GM19240 (cell line): Measurements from ENCODE around the gene FHIT.

Experiments
- DNase-seq: peaks from one replicate; pipeline ENCODE4 v3.0.0; 2011; ENCODE audit warnings: low spot score; ENCODE audit not compliant: insufficient read length

Gene FHIT

DNA sequence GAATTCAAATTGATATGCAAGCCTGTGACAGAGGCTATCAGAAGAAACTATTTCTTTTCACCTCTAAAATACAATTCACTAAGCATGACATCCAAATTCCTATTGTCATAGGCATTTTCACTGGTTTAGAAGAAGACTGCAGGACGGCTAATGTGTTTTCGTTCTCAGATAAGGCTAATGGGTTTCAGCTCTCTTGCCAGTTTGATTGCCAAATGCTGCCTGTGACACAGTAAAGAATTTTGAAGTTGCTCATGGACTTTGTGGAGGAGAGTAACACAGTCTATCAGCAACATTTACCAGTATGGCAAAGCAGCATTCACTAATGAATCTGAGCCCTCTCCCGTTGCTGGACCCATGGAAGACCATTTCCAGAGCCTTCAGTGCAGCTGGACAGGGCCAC lies 948.1 kb downstream of the FHIT start:
- no peak for DNase-seq

DNA sequence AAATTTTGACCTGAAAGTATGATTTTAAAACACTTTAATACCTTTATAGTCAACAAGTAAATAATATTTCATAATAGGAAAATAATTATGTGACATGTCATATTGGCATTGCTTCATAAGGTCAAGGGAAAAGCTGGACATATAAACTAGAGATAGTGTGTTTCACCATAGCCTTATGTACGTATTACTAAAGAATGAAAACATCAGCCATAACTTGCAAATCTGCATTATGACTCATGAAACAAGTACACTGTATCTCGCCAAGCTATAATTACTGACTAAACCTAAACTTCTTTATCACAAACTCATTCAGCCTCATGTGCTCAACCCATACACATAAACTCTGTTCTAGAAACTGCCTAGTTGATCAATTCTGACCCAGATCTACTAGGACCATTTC lies 950.1 kb downstream of the FHIT start:
- no peak for DNase-seq

DNA sequence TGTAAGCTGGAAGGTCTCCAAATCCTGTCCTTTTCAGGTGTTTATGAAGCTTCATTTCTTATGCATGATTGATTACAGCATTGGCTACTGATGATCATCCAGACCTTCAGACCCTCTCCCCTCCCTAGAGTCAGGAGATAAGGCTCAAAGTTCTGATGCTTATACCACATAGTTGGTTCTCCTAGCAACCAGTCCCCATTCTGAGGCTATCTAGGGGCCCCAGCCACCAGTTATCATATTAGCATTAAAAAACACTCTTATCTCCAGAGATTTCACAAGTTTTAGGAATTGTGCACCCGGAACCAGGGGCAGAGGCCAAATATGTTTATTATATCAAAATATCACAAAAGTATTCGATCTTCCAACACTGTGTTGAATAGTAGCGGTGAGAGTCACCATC lies 953.1 kb downstream of the FHIT start:
- no peak for DNase-seq

DNA sequence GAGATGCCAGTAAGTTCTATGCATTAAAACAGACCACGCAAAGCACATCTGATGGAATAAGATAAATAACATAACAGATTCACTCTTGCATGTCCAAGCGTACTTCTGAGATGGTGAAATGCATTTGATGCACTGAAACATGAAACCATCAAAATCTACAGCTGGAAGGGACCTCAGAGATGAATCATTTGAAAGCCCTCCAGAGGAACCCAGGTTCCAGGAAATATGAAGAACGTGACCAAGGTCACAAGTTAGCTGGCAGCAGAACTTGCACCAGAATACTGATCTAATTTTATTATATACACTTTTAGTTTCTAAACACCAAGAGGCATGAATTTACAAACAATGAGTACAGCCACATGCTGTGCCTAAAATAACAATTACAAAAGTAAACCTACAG lies 957.1 kb downstream of the FHIT start:
- DNase-seq = no peak

DNA sequence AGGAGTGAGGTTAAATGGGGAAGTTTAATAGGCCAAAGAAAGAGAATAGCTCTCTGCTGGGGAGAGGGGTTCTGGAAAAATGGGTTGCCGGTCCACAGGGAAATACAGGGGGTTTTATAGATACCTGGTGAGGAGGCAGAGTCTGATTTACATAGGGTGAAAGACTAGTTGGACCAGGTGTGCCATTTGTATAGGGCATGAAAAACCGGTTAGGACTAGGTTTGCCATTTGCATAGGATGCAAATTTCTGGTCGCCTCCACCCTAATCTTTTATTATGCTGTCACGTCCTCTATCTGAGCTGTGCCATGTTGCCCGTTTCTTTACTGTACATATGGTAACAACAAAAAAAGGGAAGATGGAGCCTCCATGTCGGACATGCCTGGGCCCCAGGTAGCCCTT lies 960.1 kb downstream of the FHIT start:
- no peak for DNase-seq

DNA sequence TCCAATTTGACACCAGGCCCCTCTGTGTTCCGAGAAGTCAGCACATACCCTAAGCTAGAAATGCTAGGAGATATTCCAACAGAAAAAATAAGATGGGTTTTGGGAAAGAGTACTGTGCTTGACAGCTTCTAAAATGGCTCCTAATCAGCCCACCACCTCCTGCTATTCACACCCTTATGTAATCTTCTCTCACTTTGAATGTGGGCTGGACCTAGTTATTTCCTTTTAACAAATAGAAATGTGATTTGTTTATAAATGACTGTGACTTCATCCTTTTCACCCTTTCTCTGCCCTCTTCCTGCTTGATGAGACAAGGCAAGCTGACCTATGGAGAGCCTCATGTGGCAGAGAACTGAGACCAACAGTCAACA lies 961.1 kb downstream of the FHIT start:
- no peak for DNase-seq

DNA sequence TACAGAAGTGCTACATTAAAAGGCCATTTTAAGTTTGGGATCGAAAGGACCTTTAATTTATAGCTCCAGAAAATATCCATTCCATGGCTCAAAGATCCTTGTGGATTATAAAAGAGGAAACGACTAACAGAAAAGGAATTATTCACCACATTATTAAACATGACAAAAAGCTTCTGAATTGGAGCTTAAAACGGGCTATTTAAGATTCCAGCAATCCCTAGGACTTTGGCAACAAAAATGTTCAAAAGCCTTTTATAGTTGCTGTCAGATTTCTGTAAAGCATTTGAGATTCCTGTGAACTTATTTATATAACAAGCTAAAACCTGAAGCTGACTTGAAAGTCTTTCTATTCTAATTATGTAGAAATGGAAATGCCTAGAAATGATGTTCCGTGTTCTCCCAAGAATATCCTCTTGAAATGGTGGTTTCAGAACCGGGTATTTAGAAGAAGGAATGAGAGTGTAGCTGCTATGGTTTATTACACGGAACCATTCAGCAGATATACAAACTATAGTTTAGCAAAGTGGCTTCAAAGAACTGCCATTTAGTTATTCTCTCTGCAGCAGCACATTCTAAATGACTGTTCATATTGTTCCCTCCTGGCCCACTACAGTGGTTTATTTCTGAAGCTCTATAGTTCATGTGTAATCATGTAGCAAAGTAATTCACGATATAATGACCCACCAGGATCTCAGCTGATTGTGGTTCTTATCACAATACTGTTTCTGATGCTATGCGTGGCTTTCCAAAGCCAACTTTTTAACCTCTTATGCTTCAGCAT lies 961.7 kb downstream of the FHIT start:
- DNase-seq = no peak

DNA sequence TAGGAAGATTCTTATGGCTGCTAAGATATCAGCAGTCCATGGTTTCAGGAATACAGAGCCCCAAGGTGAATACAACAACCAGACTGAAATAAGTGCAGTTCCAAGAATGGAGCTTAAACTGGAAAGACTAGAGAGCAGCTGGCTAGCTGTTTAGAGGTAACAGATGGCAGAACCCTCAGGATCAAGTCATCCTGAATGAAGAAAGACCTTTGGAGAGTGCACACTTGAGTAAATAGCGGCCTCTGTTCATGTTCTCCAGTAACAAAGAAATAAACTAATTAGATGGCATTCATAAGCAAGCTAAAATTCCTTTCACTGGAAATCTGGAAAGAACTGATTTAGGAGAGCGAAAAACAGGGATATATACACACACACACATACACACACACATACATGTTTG lies 968.4 kb downstream of the FHIT start:
- no peak for DNase-seq

DNA sequence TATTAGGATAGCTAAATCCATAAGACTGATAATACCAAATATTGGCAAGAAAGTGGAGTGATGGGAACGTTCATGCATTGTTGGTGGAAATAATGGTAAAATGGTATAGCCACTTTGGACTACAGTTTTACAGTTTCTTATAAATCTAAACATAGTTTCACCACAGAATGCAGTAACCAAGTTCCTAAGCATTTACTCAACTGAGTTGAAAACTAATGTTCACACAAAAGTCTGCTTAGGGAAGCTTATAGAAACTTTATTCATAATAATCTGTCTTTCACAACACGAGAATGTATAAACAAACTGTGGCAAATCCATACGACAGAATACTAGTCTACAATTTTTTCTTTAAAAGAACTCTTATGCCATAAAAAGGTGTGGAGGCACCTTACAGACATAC lies 969.3 kb downstream of the FHIT start:
- DNase-seq = no peak

DNA sequence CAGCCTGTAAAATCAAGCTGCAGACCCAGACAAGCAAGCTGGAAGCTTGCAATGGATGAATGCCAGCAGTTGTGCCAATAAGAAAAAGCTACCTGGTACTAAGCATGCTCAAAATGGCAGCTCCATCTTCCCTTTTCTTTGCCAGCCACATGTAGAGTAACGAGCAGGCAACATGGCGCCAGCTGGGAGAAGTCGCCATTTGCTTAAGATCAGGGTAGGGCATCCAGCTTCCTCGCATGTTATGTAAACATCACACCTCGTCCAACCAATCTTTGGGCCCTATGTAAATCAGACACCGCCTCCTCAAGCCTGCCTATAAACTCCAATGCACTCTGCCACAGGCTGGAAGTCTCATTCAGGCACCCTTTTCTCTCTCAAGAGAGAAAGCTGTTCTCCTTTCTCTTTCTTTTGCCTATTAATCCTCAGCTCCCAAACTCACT lies 973.9 kb downstream of the FHIT start:
- DNase-seq = no peak

DNA sequence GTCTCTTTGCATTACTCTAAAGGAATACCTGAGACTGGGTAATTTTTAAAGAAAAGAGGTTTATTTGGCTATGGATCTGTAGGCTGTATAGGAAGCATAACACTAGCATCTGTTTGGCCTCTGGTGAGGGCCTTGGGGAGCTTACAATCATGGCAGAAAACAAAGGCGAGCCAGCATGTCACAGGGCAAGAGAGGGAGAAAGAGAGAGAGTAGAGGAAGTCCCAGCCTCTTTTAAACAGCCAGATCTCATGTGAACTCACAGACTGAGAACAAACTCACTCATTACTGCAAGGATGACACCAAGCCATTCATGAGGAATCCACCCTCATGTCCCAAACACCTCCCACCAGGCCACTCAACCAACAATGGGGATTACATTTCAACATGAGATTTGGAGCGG lies 974.6 kb downstream of the FHIT start:
- DNase-seq = no peak

DNA sequence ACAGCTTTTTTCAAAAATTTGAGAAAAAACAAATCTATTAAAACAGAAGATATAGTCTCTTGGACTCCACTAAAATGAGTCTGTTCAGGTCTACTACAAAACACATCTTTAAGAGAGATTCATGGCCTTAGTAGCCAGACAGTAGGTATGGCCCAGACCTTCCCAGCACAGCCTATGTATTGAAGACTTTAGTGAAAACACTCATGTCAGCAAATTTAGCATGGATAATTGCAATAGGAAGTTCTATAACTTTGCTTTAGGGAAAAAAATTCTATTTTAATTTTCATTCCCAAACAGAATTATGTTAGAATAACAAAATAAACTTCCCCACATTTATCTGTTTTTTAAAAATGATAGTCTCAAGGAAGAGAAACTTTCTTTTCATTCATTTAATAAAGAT lies 976.6 kb downstream of the FHIT start:
- no peak for DNase-seq

DNA sequence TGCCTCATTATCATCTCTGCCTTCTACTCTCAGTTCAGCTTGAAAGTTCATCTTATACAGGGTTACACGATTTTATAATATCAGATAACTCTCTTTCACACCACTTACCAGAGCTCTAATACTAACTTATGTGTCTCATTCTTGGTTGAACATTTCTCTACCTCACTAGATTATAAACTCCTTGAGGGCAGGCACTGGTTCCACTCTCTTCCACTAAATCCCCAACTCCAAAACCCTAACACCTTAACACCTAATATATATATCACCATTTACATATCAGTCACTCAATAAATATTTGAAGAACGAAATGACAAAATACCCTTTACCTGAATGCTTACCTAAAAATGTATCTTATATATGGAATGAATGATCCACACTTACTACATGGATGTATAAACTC lies 977.2 kb downstream of the FHIT start:
- no peak for DNase-seq

DNA sequence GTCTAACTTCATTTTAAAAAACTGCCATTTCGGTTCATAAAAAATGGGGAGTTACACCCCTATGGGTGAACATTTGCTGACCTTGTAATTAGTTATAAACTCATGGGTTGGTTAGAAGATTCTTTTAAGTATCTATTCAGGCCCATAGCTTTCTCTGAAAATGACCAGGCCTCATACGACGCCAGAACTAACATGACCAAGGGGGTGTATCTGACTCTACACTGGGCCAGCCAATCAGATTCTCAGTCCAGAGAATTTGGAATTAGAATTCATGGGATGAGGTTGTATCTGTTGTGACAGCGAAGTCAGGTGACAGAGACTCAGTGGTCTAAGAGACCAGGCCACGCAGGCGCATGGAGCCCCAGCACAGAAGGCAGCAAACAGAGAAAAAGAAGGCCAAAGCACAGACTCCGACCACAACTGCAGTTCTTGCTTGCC lies 981.4 kb downstream of the FHIT start:
- no peak for DNase-seq

DNA sequence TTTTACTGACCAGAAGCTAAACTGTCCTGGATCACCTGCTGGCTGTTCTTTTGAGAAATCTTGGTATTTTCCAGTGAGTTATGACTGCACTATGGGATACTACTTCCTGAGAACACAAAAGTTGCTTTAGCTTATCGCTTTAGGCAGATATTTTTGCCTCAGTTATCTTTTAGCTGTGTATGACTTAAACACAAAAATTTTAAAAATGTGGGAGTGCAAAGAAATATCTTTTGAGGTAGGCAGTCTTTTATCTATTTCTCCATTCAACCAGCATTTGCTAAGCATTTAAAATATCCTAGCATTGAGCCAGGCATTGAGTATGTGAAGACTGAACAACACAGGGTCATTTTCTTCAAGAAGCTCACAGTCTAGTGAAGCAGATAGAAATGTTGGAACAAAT lies 981.9 kb downstream of the FHIT start:
- DNase-seq = no peak

DNA sequence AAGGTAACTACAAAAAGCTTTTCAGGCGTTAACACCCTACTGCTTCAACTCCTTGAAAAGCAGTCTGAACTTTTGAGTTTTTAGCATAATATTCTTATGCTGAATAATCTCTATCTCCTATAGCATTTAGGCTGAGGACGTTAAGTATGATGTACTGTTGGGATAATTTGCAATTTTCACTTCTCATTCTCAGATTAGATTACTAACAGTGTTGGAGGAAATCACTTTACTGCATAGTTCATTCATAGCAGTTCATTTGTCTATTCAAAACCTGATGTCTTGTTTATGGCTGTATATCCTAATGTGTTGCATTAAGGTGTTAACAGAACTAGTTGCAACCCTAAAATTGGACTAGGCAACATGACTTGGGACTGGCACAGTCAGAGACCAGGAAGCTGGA lies 983.1 kb downstream of the FHIT start:
- DNase-seq = no peak

DNA sequence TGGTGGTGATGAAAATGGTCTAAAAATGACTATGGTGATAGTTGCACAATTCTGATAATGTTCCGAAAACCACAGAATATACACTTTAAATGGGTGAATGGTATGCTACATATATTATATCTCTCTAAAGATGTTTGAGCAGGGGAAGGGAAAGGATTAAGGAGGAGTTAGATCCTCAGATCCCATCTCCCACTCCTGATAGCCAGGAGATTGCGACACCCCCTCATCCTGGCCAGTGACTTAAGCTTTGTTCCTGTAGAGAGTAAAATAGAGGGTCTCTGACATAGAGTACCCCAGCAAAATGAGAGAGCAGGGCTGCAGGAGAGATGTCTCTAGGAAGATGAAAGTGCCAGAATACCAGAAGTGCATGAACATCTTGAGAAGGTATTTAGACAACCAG lies 984.8 kb downstream of the FHIT start:
- DNase-seq = no peak

DNA sequence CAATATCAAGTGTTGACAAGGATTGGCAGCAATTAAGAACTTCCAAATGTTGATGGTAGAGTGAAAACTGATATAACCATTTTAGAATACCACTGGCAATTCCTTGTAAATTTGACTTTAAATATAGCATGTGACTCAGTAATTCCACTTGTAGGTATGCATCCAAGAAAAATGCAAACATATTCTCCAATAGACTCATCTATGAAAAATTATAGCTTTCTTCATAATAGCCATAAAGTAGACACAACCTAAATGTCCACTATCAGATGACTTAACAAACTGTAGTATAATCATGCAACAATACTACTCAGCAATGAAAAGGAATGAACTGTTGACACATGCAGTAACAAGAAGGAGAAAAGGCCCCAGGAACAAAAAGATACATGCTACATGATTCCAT lies 988.1 kb downstream of the FHIT start:
- no peak for DNase-seq

DNA sequence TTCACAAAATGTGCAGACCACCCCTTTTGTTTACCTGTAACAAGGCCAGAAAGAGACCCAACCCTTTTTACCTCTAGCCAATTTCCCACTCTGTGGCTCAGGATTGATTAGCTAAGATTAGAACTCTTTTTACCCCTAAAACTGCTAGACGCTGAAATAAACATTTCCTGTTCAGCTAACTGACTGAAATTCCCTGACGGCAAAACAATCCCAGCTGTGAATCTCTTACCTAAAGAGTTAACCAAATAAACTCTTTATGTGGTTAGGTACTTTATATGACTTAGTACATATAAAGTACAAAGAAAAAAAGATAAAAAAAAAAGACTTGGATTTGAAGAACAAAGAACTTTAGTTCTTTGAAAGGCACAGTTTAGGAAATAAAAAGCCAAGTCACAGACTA lies 988.7 kb downstream of the FHIT start:
- no peak for DNase-seq

DNA sequence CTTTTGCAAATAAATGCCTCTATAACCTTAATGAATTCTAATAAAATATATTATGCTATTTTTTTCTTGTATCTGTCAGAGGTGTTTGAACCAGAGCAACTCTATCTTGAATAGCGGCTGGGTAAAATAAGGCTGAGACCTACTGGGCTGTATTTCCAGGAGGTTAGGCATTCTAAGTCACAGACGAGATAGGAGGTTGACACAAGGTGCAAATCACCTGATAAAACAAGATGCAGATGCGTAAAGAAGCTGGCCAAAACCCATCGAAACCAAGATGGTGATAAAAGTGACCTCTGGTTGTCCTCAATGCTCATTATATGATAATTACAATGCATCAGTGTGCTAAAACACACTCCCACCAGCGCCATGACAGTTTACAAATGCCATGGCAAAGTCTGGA lies 990.7 kb downstream of the FHIT start:
- no peak for DNase-seq

DNA sequence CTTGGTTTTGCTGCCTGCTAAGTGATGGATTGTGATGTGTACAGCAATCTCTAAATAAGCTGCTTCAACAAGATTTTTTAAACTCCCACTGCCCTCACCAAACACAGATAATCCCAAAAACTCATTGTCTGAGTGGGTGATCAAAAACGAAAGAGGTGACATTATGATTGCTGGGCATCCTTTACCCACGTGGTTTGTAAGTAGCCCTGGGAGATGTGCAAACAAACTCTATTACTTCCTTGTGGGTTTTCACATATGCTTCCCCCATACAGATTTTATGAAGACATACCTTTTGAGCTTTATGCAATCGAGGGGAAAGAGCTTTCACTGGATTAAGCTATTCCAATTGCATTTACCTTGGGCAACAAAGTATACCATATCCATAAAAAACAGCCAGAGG lies 1000.4 kb downstream of the FHIT start:
- no peak for DNase-seq

DNA sequence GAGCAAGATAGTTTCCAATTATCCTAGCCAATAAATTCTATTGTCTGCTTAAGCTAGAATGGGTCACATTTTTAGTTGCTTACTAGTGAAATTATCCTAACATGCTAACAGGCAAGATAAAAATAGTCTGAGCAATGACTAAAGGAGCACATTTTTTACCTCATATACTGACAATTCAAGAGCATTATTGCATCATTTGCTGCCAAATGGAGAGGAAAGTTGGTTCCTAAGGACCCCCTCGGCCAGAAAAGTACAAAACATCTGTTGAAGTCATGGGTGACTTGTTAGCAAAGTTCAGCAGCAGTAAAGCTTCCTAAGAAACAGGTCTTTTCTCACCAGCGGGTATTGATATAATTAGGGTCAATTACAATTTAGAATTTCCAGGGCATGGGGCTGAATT lies 1001.0 kb downstream of the FHIT start:
- DNase-seq = no peak

DNA sequence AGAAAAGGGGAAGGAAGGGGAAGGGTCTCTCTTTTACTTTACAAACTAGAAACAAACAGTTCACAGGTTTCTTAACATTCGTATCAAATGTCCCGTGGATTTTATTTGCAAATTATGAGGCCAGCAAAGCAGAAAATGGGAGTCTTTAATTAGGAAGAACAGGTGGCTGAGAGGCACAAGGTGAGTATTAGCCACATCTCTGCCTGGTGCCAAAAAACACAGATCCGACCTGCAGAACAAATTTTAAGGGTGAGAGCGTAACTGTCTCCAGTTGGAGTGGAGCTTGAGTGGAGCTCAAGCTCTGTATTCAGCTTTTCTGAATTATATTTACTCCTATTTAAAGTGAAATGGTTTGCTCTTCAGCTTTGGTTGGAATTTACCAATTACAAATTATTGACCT lies 1004.9 kb downstream of the FHIT start:
- no peak for DNase-seq

DNA sequence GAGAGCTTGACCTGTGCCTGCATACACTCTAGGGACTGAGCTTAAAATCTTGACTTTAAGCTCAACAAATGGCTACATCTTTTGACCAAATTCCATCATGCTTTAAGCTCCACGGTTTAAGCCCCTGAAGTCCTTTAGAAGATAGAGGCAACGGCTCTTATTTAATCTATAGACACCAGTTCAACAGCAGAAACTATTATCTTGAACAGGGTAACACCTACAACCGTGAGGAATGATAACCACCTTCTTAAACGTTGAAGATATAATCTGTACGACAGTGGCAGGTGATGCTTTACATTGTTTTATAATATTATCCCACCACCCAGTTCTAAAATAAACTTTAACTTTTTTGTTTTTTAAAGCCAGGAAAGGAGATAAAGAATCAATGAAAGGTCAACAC lies 1007.8 kb downstream of the FHIT start:
- no peak for DNase-seq
